ENCODE results near the gene ZDHHC12. TPM values are rescaled to one million over a fixed set of nuclear protein-coding genes. Genes with fewer than 3 reads are reported as not detected.

Gene ZDHHC12
- total RNA-seq, 2 donors from 2014 or later, result 69.9 to 129 TPM

DNA sequence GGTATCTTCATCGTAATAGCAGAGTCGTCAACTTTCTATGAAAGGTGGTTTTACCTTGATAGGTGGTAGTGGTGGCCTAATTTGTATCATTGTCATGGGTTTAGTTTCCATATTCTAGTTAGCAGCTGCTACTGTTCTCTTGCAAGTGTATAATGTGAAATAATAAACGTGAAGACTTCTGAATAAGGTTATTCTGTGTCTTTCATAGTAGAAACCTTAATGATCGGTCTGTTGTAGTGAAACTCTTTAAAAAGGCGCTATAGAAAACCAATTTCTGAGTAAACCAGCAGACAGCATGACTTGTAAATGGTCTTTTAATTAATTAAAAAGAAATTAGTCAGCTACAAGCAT, 33.3 kb downstream of the ZDHHC12 start:
- TF ChIP-seq, protein P1, sequence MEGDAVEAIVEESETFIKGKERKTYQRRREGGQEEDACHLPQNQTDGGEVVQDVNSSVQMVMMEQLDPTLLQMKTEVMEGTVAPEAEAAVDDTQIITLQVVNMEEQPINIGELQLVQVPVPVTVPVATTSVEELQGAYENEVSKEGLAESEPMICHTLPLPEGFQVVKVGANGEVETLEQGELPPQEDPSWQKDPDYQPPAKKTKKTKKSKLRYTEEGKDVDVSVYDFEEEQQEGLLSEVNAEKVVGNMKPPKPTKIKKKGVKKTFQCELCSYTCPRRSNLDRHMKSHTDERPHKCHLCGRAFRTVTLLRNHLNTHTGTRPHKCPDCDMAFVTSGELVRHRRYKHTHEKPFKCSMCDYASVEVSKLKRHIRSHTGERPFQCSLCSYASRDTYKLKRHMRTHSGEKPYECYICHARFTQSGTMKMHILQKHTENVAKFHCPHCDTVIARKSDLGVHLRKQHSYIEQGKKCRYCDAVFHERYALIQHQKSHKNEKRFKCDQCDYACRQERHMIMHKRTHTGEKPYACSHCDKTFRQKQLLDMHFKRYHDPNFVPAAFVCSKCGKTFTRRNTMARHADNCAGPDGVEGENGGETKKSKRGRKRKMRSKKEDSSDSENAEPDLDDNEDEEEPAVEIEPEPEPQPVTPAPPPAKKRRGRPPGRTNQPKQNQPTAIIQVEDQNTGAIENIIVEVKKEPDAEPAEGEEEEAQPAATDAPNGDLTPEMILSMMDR (IDR thresholded peaks at IDR 0.05), result no peak
- H3K36me3 ChIP-seq, result peaks cover 6% of the 10 kb centered on the region
- peaks cover 9% of the 10 kb centered on the region for H3K4me1 ChIP-seq
- intact Hi-C loops (cut with DNase I), result no loop called here
- H3K27ac ChIP-seq, result no peak overlapping the region
- H3K9ac ChIP-seq (ENCODE audit: low read depth in 2 of 2, low read length in 2 of 2), result peak overlapping the region; percentile 76 to 89
- peak overlapping the region; percentile 68 for H3K4me3 ChIP-seq
- H3K9me3 ChIP-seq, result no peaks in the 10 kb centered on the region
- H3K27me3 ChIP-seq, result no peaks in the 10 kb centered on the region
- no peak for DNase-seq

DNA sequence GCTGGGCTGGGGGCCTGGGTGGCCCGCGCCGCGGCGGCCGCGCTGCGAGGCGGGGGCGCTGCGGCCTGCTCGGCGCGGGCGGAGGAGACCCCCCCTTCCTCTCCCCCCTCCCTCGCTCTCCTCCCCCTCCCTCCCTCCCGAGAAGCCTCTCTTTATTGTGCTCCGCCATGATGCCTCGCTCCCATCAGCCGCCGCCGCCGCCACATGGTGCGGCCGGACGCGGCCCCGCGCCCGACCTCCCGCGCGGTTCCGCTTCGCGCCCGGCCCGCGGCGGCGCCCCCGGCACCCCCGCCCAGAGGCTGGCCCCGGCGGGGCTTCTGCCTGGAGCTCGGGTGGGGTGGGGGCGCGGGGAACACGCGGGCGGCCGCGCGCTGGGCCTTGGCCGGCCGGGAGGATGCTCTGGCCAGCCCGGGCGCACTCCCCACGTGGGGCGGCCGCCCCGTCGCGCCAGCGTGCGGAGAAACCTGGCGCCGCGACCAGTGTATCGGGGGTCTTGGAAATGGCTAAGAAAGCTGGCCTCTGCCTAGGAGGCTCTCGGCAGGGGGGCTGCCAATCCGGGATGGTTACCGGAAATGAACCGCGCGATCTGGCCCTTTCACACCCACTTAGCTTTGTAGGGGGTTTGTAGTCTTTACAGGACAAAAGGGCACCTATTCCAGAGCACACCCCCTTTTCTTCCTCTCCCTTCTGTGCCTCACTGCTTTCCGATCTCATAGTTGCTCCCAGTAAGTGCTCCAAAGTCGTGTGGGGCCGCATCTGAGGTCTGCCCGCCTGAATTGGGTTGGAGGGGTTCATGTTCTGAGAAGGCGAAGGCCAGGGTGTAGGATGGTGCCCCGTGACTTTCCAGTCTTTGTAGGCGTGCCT, 33.9 kb downstream of the ZDHHC12 start:
- Histone ChIP-seq H3K9me3 (no peaks in the 10 kb centered on the region), H3K27ac (no peak overlapping the region), H3K27me3 (no peaks in the 10 kb centered on the region), H3K9ac (ENCODE audit: low read depth in 2 of 2, low read length in 2 of 2) (peak overlapping the region; percentile 76 to 89), H3K4me1 (peaks cover 14% of the 10 kb centered on the region), H3K4me3 (peak overlapping the region; percentile 68), H3K36me3 (peaks cover 6% of the 10 kb centered on the region)
- TF ChIP-seq, protein P1 (IDR thresholded peaks at IDR 0.05), result no peak
- peak; percentile 39 for DNase-seq
- intact Hi-C loops (cut with DNase I), result no loop called here

DNA sequence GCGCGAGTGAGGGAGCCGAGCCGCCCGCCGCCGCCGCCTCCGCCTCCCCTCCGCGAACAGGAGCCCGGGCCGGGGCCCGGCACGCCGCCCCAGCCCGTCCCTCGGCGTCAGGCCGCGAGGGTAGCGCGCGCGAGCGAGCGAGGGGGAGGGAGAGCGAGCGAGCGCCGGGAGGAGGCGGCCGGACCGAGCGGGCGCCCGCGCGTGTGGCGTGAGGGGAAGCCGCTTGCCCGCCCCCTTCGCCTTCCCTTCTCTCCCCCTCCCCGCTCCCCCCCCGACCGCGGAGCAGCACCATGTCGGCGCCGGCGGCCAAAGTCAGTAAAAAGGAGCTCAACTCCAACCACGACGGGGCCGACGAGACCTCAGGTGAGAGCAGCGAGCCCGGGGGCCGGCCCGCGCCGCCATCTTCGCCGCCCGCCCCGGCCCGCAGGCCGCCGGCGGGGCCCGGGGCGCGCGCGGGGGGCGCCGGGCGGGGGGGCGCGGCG, 34.6 kb downstream of the ZDHHC12 start:
- TF ChIP-seq, protein P1 (IDR thresholded peaks at IDR 0.05), result no peak
- H3K27ac ChIP-seq, result peak overlapping the region; percentile 88
- no peaks in the 10 kb centered on the region for H3K9me3 ChIP-seq
- H3K36me3 ChIP-seq, result peaks cover 6% of the 10 kb centered on the region
- peak overlapping the region in 1 of 2 donors; percentile 72 for H3K9ac ChIP-seq (ENCODE audit: low read depth in 2 of 2, low read length in 2 of 2)
- DNase-seq, result peak; percentile 45
- H3K27me3 ChIP-seq, result no peaks in the 10 kb centered on the region
- intact Hi-C loops (cut with DNase I), result no loop called here
- peaks cover 14% of the 10 kb centered on the region for H3K4me1 ChIP-seq
- H3K4me3 ChIP-seq, result peak overlapping the region; percentile 55

DNA sequence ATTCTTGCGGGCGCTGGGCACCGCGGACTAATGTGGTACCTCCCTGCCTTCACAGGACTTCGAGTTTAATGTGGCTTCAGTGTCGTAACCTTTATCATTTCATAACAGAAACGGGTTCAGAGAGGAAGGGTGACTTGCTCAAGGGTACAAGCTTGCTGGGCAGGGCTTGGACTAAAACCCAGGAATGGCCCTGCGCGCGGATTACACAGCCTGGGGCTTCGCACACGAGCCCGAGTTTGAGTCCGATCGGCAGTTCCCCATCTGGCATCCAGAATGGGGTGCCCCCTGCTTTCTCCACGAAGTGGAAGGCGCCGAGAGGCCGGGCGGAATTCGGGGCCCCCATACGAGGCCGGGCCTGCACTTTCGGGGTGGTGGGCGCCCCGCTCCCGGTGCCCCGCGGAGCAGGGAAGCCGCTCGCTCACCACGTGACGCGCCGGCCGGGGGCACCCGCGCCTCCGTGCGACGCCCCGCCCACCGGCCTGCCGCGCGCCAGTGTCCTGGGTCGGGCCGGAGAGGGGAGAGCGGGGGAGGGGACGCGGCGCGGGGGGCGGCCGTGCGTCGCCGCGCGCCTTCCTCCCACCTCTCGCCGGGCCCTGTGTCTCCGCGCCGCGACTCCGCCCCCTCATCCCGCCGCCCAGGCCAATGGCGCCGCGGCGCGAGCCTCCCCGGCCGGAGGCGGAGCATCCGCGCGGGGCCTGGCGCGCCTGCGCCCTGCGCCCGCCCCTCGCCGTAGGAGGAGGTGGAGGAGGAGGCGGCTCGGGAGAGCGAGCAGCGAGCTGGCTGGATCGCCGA, 35.2 kb downstream of the ZDHHC12 start, which contains the start of gene SET:
Gene SET (plus strand): TSS at position 722 of the 792 bp plus-strand sequence. CDS start 361 bp downstream, outside the sequence.
- H3K4me1 ChIP-seq, result peaks cover 14% of the 10 kb centered on the region
- TF ChIP-seq, protein P1 (IDR thresholded peaks at IDR 0.05), result no peak

DNA sequence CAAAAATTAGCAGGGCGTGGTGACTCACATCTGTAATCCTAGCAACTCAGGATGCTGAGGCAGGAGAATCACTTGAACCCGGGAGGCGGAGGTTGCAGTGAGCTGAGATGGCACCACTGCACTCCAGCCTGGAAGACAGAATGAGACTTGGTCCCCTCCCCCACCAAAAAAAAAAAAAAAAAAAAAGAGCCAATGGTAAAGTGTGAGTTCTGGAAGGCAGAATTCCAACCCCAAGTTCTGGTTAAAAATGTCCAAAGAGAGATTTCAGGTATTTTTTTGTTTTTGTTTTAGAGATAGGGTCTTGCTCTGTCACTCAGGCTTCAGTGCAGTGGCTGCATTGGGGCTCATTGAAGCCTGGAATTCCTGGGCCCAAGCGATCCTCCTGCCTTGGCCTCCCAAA, 36.5 kb downstream of the ZDHHC12 start:
- TF ChIP-seq, protein P1 (IDR thresholded peaks at IDR 0.05), result no peak
- H3K4me1 ChIP-seq, result peaks cover 14% of the 10 kb centered on the region
- no peak for DNase-seq
- no peak overlapping the region for H3K9ac ChIP-seq (ENCODE audit: low read depth in 2 of 2, low read length in 2 of 2)
- no peak overlapping the region for H3K27ac ChIP-seq
- H3K36me3 ChIP-seq, result no peaks in the 10 kb centered on the region
- no peaks in the 10 kb centered on the region for H3K9me3 ChIP-seq
- H3K4me3 ChIP-seq, result no peak overlapping the region
- H3K27me3 ChIP-seq, result no peaks in the 10 kb centered on the region
- intact Hi-C loops (cut with DNase I), result no loop called here

More for the DNA sequence above, 35.2 kb downstream of the ZDHHC12 start, which contains the start of gene SET:
- DNase-seq, result peak; percentile 94
- Histone ChIP-seq H3K27ac (peak within 1 kb of the TSS; percentile 88), H3K9ac (ENCODE audit: low read depth in 2 of 2, low read length in 2 of 2) (peak within 1 kb of the TSS; percentile 63 to 76), H3K36me3 (peaks cover 6% of the 10 kb centered on the region), H3K9me3 (no peaks in the 10 kb centered on the region), H3K4me3 (peak within 1 kb of the TSS; percentile 68), H3K27me3 (no peaks in the 10 kb centered on the region)
- intact Hi-C loops (cut with DNase I), result no loop called here
